ENCODE data around the gene TBCD.
A peak's percentile ranks its signal among the peaks of the same experiment; 100 is the strongest.

Gene TBCD

DNA sequence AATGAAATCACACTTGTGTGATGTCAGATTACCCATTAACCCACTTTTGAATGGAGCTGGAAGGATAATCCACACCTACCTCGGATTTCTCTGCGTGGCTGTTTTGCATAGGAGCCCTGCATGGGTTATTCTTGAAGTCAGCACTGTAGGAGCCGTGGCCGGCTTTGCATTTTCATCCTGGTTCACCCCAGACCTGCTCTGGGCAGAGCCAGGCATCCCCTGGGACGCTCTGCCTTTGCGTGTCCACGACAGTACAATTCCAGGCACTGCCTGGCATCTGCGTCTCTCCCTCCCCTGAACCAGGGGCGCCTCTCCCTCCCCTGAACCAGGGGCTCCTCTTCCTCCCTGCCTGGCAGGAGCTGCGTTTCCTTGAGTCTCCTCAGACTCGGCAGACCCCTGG, 117.7 kb downstream of the TBCD start:
- DNase-seq (ENCODE audit: low read depth in 3 of 3) = no peak

DNA sequence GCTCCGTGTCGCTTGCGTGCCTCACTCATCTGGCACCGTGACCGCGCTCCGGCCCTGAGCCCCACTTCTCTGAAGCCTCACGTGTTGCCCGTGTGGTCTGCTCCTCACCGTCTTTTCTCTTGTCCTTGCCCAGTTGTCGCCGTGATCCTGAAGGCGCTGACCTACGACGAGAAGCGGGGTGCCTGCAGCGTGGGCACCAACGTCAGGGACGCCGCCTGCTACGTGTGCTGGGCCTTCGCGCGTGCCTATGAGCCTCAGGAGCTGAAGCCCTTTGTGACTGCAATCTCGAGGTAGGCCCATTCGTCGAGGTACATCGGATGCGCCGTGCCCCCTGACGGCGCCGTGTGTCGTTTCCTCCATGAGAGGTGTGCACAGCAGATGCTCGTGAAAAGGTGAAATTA, 118.2 kb downstream of the TBCD start:
- DNase-seq (ENCODE audit: low read depth in 3 of 3) = no peak

DNA sequence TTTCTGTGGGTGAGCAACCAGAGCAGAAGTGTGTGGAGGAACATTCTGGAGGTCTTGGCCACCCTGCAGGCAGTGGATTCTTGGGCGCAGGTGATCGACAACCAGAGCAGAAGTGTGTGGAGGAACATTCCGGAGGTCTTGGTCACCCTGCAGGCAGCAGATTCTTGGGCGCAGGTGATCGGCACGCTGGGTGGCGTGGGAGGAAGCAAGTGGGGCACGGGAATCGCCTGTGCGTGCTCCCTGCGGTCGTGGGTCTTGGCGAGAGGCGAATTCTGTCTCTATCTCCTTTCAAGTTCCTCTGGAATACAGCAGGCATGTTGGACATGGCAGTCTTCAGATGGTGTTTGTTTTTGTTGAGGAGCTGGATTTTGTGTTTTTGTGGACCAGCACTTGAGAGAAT, 118.7 kb downstream of the TBCD start:
- DNase-seq (ENCODE audit: low read depth in 3 of 3) = no peak

DNA sequence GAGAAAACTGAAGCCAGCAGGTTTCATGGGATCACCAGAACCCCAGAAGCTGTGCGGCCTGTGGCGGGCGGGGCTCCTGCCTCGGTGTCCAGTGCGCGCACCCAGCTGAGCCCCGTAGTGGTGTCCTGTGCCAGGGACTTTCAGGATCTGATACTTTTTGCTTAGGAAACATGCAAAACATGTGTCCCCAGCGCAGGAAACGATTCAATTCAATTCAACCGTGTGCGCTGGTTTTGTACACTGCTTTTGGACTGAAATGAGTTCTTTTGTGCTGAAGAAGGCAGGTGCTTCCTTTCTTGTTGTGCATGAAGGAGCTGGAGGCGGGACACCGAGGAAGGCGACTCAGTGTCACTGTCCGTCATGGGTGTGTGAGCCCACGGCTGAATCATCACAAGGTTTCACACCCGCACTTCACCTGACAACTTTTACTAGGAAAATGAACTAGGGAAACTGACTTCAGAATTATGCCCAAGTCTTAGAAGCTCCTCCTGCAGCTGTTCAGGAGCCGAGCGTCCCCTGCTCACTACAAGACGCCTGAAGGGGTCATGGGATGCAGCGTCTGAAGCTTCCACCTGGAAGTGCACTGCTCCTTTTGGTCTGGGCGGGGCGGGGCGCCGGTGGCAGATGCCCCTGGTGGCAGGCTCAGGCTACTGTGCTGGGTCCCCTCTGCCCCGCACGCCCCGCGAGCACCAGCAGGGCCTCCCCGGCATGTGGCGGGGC, 119.4 kb downstream of the TBCD start:
- no peak for DNase-seq (ENCODE audit: low read depth in 3 of 3)

DNA sequence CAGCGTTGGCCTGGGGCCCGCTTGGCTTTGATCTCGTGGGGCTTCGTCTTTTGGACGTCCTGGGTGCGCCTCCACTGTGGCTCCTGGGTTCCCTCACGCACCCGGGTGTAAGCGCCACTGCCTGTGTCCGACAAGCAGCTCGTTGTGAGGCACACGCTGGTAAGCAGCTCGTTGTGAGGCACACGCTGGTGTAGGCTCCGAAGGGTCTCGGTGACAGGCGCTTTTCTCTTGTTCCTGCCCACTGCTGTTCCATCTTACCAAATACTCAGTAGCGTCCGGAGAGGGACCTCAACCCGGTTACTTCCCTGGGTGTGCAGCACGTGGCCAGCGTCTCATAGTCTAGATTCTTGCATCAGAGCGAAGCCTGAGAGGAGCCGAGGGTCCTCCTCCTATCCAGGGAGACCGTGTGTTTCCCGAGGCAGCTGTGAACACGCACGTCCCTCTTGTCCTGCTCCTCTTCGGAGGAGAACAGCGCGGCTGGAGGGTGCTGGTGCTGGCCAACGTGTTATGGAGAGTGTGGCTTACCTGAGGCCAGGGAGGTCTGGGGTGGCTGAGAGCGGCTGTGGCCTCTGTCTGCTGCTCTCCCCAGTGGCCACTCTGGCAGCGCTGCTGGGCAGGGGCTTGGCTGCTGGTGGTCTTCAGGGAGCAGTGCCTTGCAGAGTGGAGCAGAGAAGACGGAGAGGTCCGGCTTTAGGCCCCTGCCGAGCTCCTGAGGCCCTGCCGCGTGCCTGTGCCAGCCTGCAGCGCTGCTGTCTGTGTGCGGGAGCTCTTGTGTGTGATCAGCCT, 120.1 kb downstream of the TBCD start:
- DNase-seq (ENCODE audit: low read depth in 3 of 3) = no peak

DNA sequence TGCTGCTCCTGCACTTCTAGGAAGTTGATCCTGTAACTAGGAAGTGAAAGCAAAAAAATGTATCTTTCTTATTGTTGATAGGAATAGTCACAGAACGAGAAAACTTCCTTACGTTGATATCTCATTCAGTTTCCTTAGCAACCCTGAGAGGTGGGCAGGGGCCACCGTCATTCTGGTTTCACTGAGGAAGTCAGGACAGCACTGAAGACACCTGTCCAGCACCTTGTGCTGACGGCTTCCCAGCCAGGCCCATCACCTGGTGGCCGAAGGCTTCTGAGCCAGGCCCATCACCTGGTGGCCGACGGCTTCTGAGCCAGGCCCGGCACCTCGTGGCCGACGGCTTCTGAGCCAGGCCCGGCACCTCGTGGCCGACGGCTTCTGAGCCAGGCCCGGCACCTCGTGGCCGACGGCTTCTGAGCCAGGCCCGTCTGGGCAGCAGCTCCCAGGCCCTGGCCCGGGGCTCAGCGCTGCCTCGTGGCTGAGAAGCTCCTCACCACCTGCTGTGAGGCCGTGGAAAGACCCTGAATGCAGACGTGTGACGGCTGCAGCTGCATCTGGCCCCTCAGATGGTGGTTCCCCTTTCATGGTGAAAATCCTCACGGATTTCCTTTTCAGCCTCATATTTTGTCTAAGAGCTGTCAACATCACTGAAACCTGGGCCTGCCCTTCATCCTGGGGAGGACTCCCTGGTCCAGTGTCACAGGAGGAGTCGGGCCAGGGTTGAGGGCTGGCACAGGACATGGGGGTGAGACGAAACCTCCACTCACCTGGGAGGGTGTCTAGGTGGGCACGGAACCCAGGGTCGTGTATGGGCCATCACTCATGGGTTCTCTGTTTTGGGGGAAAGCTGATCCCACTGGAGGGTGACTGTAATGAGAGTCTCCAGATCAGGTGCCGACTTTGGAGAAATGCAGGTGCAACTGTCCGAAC, 121.0 kb downstream of the TBCD start:
- no peak for DNase-seq (ENCODE audit: low read depth in 3 of 3)

DNA sequence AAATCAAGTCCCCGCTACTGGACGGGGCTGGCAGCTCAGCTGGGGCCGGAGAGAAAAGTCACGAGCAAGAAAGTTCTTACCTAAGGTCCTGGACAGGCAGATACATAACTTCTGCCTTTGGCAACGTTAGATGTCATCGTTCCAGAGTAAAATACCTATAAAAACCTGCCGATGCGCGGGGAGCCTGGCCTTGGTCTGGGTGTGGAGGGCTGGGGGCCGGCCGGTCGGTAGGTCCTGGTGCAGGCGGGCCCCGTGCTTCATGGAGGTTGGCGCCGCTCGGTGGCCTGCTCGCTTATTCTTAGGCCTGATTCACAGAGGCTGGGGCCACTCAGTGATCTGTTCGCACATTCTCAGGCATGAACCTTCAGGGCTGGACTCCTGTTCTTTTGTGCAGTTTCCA, 121.7 kb downstream of the TBCD start:
- no peak for DNase-seq (ENCODE audit: low read depth in 3 of 3)

DNA sequence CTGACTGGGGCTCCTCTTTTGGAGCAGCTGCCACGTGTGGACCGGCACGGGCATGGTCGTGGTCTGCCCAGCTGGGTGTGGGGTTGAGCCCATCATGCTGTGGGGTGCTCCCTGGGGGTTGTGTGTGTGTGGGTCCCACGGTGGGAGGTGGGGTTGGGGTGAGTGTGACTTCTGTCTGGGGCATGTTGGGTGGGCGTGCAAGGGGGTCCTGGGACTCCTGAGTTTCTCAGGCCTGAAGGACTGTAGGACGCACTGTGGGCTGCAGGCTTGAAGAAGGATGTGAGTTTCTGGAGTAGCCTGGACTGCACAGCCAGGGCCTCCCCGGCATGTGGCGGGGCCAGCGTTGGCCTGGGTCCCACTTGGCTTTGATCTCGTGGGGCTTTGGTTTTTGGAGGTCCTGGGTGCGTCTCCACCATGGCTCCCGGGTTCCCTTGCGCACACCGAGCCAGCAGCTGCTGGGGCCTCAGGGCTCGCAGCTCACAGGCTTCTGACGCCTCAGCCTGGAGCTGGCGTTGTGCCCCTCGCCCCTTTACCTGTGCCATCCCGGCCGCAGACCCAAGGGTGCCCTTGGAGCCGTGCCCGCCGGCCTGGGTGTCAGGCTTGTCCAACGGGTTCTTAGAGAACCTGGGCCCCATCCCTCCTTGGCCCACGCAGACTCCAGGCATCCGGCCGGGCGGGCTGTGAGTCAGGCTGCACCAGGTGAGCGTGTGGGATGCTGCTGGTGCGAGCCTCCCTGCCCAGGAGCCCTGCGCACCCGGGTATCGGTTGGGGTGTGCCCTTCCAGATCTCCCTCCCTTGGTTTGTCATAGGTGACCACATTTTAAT, 122.4 kb downstream of the TBCD start:
- no peak for DNase-seq (ENCODE audit: low read depth in 3 of 3)

DNA sequence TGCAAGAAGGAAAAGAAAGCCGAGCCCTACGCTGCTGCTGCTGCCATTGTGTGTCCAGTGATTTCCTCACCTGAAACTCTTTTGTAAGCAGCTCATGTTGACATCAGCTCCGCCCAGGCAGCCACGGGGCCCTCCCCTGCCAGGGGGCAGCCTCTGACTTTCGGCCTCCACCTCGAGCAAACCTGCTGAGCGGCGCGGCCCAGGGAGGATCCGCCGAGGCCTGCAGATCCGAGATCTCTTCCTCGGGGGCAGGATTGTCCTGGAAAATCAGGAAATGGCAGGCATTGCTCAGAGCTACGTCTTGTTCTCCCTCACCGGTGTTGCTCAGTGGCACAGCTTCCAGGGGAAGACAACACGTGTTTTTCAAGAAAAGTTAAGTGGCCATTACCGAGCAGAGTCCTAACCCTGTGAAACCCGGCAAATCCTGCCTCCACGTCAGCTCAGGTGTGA, 123.6 kb downstream of the TBCD start:
- no peak for DNase-seq (ENCODE audit: low read depth in 3 of 3)

DNA sequence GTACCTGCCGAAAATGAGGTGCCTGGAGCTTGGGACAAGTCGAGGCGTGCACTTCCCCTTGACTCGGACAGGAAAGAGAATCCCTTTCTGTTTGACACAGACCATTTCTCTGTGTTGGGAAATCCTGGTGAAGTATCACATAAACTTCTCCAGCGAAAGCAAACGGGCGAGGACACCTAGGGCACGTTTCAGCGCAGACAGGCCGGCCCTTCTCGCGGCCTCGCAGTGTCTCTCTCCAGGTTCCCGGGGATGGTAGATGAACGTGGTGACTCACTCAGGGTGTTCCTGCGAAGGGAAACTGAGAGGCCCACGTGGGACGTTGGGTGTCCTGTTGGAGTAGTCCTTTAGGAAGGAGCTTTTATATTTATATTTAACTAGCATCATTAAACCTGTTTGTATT, 124.3 kb downstream of the TBCD start:
- no peak for DNase-seq (ENCODE audit: low read depth in 3 of 3)

DNA sequence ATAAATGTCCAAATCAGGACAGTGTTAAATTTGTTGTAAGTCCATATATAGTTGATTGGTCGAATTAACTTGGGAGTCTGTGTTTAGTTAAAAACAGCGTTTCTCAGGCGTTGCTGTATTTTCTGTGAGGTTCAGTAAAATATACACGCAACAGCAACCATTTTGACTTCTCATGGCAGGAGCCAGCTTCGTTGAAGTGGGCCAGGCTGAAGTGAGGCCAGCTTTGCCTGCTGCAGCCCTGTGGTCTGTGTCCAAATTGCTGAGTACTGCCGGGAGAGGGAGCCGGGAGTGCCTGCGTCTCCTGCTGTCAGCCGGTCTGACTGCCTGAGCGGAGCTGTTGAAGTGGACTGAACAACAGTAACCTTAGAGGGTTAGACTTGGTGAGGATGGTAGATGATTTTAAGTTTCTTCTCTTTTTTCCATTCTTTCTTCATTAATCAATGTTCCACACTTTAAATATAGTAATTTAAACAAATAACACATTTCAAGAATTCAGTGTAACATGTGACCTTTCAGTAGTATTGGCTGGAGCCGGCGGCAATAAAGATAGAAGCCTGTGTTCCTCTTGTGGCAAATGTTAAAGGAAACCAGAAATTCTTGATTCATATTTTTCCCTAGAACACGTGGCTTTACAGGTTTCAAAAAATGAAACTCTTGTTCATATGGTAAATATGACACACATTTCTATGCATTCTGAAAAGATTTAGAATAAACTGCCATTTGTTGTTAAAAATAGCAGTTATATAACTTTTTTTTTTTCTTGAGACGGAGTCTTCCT, 124.9 kb downstream of the TBCD start:
- DNase-seq (ENCODE audit: low read depth in 3 of 3) = no peak

DNA sequence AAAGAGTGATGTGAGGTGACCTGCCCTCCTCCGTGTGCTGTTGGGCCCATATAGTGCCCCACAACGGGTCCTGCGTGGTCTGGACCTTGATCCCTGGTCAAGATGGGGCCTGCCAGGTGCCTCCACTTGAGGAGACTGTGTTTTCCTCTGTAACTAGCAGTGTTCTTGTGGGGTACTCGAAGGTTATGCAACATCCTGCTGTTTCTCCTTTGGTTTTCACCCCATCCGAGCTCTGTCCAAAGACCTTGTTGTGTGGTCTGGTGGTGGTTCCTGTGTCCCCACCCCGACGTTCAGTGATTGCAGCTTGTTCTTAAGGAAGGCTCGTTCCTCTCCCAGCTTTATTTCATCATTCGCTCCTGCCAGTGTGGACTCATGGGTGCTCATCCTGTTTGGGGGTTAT, 126.7 kb downstream of the TBCD start:
- no peak for DNase-seq (ENCODE audit: low read depth in 3 of 3)

DNA sequence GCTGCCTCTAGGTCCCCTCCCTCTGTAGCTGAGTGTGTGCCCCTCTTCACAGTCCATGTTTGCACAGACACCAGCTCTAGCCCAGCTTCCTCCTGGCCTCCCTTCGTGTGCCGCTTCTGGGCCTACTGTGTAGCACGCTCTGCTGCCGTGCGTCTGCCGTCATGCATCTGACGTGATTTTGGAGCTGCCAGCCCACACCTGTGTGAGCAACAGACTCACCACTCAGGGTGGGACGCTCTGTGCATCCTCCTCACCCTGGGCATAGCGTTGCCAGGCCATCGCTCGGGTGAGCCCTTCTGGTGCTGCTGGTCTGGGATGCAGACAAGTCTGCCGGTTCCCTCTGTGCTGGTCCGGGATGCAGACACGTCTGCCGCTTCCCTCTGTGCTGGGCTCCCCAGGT, 127.4 kb downstream of the TBCD start:
- no peak for DNase-seq (ENCODE audit: low read depth in 3 of 3)

DNA sequence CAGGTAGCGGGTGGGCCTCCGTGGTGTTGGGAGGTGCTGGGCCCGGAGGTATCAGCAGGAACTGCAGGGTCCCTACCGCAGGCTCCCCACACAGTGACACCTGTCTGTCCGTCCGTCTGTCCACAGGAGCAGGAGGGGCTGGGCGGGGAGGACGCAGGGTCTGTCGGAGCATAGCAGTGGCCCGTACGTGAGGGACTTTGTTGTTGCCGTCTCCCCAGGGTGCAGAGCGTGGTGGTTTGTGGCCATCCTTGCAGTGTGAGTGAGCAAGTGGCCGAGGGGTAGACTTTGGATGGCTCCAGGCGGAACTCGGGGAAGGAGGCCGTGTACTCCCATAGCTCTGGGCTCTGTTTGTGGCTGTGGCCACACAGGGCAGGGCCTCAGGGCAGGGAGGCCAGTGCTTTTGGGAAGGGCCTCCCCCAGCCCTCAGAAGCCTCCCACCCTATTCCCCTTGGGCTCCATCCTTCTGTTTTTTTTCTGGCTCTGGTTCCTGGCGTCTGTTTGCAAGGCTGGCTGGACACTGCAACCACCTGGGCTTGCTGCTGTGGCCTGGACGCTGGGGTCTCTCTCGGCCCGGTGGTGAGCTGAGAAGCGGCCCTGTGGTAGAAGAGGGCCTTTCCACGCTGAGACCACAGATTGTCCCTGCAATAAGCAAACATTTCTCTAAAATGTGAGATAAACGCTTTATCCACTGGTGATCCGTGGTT, 128.9 kb downstream of the TBCD start:
- no peak for DNase-seq (ENCODE audit: low read depth in 3 of 3)

DNA sequence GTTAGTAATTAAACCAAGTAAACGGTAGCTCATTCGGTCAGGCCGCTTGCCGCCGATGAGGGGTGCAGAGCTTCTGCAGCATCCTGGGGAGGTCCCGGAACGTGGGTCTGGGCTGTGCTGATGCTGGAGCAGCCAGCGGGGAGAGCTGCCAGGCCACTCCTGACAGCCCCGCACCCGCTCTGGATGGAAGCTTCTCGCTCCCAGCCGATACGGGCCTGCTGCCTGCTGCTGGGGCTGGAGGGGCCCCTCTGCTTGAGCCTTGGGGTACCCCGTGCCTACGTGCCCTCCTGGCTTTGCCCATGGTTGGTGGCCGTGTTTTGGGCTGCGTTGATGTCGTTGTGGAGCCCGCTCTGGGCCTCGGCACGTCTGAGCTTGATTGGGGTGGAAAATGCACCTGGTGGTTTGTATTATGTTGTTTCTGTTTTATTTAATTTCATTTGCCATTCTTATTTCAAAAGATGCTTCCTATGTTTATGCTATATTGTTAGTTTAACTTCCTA, 129.5 kb downstream of the TBCD start:
- DNase-seq (ENCODE audit: low read depth in 3 of 3) = no peak

DNA sequence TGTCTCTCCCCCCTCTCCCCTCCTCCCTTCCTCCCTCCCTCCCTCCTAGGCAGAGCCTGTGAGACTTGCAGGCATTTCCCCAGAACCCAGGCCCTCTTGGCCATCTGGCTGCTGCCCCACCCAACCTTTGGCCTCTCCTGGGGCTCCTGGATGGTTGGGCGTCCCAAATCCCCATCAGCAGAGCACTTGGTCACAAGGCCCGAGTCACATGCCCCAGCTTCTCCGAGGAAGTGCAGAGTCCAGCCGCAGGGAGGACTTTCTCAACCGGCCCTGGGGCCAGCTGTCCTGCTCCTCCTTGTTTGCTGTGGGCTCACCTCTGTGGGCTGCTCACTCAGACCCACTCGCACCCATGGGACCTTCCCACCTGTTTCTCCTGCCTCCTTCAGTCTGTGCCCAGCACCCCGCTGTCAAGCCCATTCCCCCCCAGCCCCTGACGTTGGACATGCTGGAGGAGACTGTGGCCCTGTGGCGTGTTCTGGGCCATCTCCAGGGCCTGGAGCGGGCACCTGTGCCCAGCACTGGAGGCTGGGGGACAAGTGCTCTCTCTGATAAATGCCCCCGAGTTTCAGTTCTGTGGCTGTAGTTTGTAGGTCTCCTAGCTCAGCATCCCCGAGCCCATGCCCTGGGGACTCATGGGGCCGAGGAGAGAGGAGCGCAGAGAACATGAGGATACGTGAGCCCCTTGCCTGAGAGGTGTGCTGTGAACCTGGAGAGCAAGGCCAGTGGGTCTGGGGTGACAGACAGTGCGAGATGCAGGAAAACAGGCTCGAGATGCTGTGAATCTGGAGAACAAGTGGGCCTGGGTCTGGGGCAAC, 130.2 kb downstream of the TBCD start:
- no peak for DNase-seq (ENCODE audit: low read depth in 3 of 3)

DNA sequence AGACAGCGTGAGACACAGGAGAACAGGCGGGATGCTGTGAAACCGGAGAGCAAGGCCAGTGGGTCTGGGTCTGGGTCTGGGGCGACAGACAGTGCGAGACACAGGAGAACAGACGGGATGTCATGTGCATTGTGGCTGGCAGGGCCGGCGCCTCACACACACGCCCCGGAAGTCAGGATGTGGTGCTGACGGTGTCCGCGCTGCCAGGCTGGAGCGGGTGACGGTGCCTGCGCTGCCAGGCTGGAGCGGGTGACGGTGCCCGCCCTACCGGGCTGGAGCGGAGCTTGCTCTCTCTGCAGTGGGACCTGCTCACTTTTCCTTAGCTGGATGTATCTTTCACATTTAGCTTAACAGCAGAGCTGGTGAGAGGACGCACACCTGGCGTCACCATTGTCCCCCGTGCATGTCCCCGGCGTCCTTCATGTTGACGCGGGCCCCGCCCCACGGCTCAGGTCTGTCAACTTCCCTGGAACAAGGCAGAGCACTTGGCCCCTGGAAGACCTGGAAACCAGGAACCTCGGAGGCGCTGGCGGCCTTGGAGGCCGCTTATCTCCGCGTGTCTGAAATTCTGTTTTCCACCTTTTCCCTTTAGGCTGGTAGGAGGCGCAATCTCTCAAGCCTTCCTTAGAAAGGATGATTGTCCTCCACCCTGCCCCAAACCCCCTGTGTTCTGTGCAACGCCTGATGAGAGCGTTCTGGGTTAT, 131.0 kb downstream of the TBCD start:
- DNase-seq (ENCODE audit: low read depth in 3 of 3) = peak in 2 of 3 experiments; percentile 47 to 51

DNA sequence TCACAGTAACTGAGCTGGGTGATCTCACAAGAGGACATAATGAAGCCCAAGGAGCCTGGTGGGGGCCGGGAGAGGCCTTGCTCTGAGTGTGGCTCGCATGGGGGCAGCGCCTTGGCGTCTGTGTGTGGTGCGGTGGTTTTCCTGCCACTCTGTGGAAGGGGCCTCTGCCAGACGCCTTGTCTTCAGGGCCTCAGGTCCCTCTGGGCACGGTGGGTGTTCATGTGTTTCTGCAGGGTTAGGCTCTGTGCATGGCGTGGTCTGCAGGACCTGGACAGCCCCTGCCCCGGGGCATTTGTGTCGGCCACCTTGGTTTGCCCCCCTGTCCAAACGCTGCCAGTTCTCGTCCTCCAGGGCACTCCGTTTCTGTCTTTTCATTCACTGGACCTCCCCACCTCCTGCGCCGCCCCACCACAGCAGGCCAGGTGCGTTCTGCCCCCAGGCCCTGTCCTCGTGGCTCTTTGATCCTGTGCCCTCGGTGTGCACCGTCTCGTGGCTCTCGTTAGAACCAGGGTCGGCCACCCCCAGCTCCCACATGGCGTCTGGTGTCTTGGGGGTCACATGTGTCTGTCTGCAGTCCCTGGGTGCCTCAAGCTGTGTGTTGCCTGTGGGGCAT, 131.7 kb downstream of the TBCD start:
- DNase-seq (ENCODE audit: low read depth in 3 of 3) = no peak
